Measurements from ENCODE around the gene CHKA.

CHKA gene

GRCh38 chr11:68043349-68044144, 77.6 kb downstream of the CHKA start:
- DNase-seq: peak; percentile 79

GRCh38 chr11:68043029-68043348, 78.2 kb downstream of the CHKA start:
- DNase-seq: no peak

- no peak for DNase-seq
Measured at GRCh38 chr11:68042219-68043028, 78.8 kb downstream of the CHKA start.

- no peak for DNase-seq
Measured at GRCh38 chr11:68041617-68042218, 79.5 kb downstream of the CHKA start.

- no peak for DNase-seq
Measured at GRCh38 chr11:68040957-68041591, 80.1 kb downstream of the CHKA start.

GRCh38 chr11:68040101-68040956, 80.9 kb downstream of the CHKA start:
- no peak for DNase-seq

- no peak for DNase-seq
Measured at GRCh38 chr11:68039526-68040086, 81.6 kb downstream of the CHKA start.

- no peak for DNase-seq
Measured at GRCh38 chr11:68038718-68039525, 82.3 kb downstream of the CHKA start, which contains the start of gene TCIRG1. Gene TCIRG1 (plus strand): TSS chr11:68039025. CDS start chr11:68041272, 2,247 bp downstream.

GRCh38 chr11:68038226-68038717, 82.9 kb downstream of the CHKA start:
- no peak for DNase-seq

GRCh38 chr11:68037411-68038225, 83.6 kb downstream of the CHKA start:
- DNase-seq: no peak

GRCh38 chr11:68036717-68037239, 84.4 kb downstream of the CHKA start:
- no peak for DNase-seq

GRCh38 chr11:68036141-68036716, 85.0 kb downstream of the CHKA start:
- DNase-seq: no peak

- no peak for DNase-seq
Measured at GRCh38 chr11:68035266-68035876, 85.8 kb downstream of the CHKA start.

GRCh38 chr11:68033708-68034045, 87.5 kb downstream of the CHKA start:
- no peak for DNase-seq

GRCh38 chr11:68032997-68033707, 88.0 kb downstream of the CHKA start:
- no peak for DNase-seq

GRCh38 chr11:68032003-68032402, 89.2 kb downstream of the CHKA start:
- DNase-seq: no peak

- DNase-seq: no peak
Measured at GRCh38 chr11:68031144-68031464, 90.1 kb downstream of the CHKA start.

Measured in NCI-H2171 treated with DMSO at 0.1 percent for 48 hours (cell line).